Ureter (tissue), 1 donor: ENCODE results near the gene MGAT3. TPM values are rescaled to one million over a fixed set of nuclear protein-coding genes. Genes with fewer than 3 reads are reported as not detected.
"Not testable (repeated sequence)": the region's sequence is repeated elsewhere in the genome, so short reads cannot be mapped to it uniquely, and the experiment has no call there.

Experiments used
- DNase-seq: peaks from one replicate; pipeline ENCODE4 v3.0.0-alpha.2; 2020; ENCODE audit warnings: low spot score
- total RNA-seq: library from RNA; stranded (reverse); gene quantifications from one replicate; pipeline ENCODE4 v1.2.4, GENCODE V29; 2023
- donor health status: DM: yes; HTN: yes; CAD: no.

MGAT3 gene
- total RNA-seq, 1 donor from 2014 or later = 12.9 TPM

GRCh38 chr22:39513791-39514190 is 57.0 kb downstream of the MGAT3 start:
- no peak for DNase-seq

- DNase-seq = no peak
These were observed 57.7 kb downstream of the MGAT3 start for GRCh38 chr22:39514373-39514973.

- no peak for DNase-seq
These were observed 58.6 kb downstream of the MGAT3 start for GRCh38 chr22:39515266-39516050.

- DNase-seq = no peak
These were observed 60.7 kb downstream of the MGAT3 start for GRCh38 chr22:39517470-39517869.

GRCh38 chr22:39518144-39518786 is 61.5 kb downstream of the MGAT3 start:
- DNase-seq = no peak

GRCh38 chr22:39518996-39519680 is 62.3 kb downstream of the MGAT3 start:
- no peak for DNase-seq

- peak; percentile 99 for DNase-seq
These were observed 62.9 kb downstream of the MGAT3 start for GRCh38 chr22:39519681-39520225.

GRCh38 chr22:39520226-39521105 is 63.7 kb downstream of the MGAT3 start, which contains the start of gene ATF4:
ATF4 (plus strand) TSS chr22:39520562; CDS start chr22:39521446, 884 bp downstream.
- DNase-seq = peak; percentile 93

- DNase-seq = peak; percentile 92
These were observed 64.5 kb downstream of the MGAT3 start for GRCh38 chr22:39521106-39521885.

GRCh38 chr22:39522091-39522490 is 65.3 kb downstream of the MGAT3 start:
- not testable (repeated sequence) for DNase-seq

- DNase-seq = no peak
These were observed 65.9 kb downstream of the MGAT3 start for GRCh38 chr22:39522567-39523300.

GRCh38 chr22:39524089-39524752 is 67.4 kb downstream of the MGAT3 start:
- DNase-seq = no peak

- no peak for DNase-seq
These were observed 68.2 kb downstream of the MGAT3 start for GRCh38 chr22:39524753-39525657.

GRCh38 chr22:39525658-39525975 is 68.8 kb downstream of the MGAT3 start:
- no peak for DNase-seq

- DNase-seq = no peak
These were observed 69.9 kb downstream of the MGAT3 start for GRCh38 chr22:39526736-39527171.

GRCh38 chr22:39527481-39527961 is 70.7 kb downstream of the MGAT3 start:
- DNase-seq = no peak

- DNase-seq = no peak
These were observed 71.4 kb downstream of the MGAT3 start for GRCh38 chr22:39528080-39528661.
